ENCODE data around the gene TGOLN2. TPM values are rescaled to one million over a fixed set of nuclear protein-coding genes. Genes with fewer than 3 reads are reported as not detected.

The TGOLN2 gene
- total RNA-seq, 2 donors from 2014 or later = 152 to 175 TPM

- Histone ChIP-seq H3K4me1 (ENCODE audit: control insufficient read depth in 1 of 2, low read depth in 2 of 2) (peaks cover 9 to 22% of the 10 kb centered on the region in 2 donors), H3K4me3 (no peak overlapping the region), H3K27me3 (replicated peaks; ENCODE audit: insufficient read depth) (no peaks in the 10 kb centered on the region), H3K9me3 (no peaks in the 10 kb centered on the region), H3K27ac (no peak overlapping the region), H3K36me3 (peaks cover 25% of the 10 kb centered on the region)
- ATAC-seq (ENCODE audit: insufficient number of reproducible peaks, low FRiP score, low read depth) (no peak), DNase-seq (ENCODE audit: low spot score) (no peak)
- no peak for TF ChIP-seq CTCF (IDR thresholded peaks at IDR 0.05)
Observed at GRCh38 chr2:85307527-85307897, 20.3 kb downstream of the TGOLN2 start.

DNA sequence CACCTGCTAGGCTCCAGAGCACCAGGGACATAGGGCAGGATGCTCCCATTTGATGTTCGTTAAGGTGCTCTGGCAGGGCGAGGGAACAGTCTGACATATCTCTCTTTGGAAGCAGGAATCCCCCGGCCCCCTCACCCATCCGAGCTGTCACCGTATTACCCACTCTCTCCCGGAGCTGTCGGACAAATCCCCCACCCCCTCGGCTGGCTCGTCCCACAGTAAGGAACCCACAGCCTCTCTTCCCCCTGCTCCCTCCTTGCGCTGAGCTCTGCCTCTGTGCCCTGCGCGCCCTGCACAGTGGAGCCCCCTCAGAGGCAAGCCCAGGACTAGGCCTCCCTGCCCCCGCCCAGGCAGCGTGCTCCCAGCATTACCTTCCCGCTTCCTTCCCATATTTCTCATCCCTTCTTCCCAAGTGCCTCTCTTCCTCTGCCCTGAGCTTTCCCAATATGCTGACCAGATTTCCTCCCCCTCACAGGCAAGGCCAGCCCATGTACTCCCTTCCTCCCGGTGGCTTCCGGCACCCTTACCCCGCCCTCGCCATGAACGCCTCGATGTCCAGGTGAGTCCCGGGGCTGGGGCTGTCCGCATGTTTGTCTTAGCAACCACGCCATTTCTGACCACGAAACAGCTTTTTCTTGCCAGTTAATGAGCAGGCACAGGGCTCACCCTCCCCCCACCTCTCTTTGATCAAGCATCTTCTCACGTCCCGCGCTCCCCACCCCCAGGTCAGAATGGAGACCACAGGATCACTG lies 23.8 kb downstream of the TGOLN2 start:
- DNase-seq (ENCODE audit: low spot score) (no peak), ATAC-seq (ENCODE audit: insufficient number of reproducible peaks, low FRiP score, low read depth) (no peak)
- no peak overlapping the region for H3K27ac ChIP-seq
- TF ChIP-seq CTCF (IDR thresholded peaks at IDR 0.05) = no peak
- peaks cover 2 to 9% of the 10 kb centered on the region in 2 donors for H3K4me1 ChIP-seq (ENCODE audit: control insufficient read depth in 1 of 2, low read depth in 2 of 2)
- no peak overlapping the region for H3K4me3 ChIP-seq
- peaks cover 28% of the 10 kb centered on the region for H3K36me3 ChIP-seq
- H3K27me3 ChIP-seq (replicated peaks; ENCODE audit: insufficient read depth) = no peaks in the 10 kb centered on the region
- no peaks in the 10 kb centered on the region for H3K9me3 ChIP-seq

- TF ChIP-seq CTCF (IDR thresholded peaks at IDR 0.05) = no peak
- H3K36me3 ChIP-seq = peaks cover 28% of the 10 kb centered on the region
- DNase-seq (ENCODE audit: low spot score) = no peak
Observed at GRCh38 chr2:85302121-85302520, 25.7 kb downstream of the TGOLN2 start.

GRCh38 chr2:85291425-85292023 lies 36.3 kb downstream of the TGOLN2 start:
- DNase-seq (ENCODE audit: low spot score) (no peak), ATAC-seq (ENCODE audit: insufficient number of reproducible peaks, low FRiP score, low read depth) (no peak)
- no peak for TF ChIP-seq CTCF (IDR thresholded peaks at IDR 0.05)
- Histone ChIP-seq H3K27me3 (replicated peaks; ENCODE audit: insufficient read depth) (no peaks in the 10 kb centered on the region), H3K36me3 (peaks cover 6% of the 10 kb centered on the region), H3K4me1 (ENCODE audit: control insufficient read depth in 1 of 2, low read depth in 2 of 2) (no peaks in the 10 kb centered on the region), H3K27ac (no peak overlapping the region), H3K4me3 (peak overlapping the region; percentile 22), H3K9me3 (no peaks in the 10 kb centered on the region)

More at GRCh38 chr2:85302121-85302520, 25.7 kb downstream of the TGOLN2 start:
- Histone ChIP-seq H3K27me3 (replicated peaks; ENCODE audit: insufficient read depth) (no peaks in the 10 kb centered on the region), H3K9me3 (no peaks in the 10 kb centered on the region), H3K4me3 (no peak overlapping the region), H3K27ac (no peak overlapping the region), H3K4me1 (ENCODE audit: control insufficient read depth in 1 of 2, low read depth in 2 of 2) (peaks cover 0 to 3% of the 10 kb centered on the region in 2 donors)
- no peak for ATAC-seq (ENCODE audit: insufficient number of reproducible peaks, low FRiP score, low read depth)

DNA sequence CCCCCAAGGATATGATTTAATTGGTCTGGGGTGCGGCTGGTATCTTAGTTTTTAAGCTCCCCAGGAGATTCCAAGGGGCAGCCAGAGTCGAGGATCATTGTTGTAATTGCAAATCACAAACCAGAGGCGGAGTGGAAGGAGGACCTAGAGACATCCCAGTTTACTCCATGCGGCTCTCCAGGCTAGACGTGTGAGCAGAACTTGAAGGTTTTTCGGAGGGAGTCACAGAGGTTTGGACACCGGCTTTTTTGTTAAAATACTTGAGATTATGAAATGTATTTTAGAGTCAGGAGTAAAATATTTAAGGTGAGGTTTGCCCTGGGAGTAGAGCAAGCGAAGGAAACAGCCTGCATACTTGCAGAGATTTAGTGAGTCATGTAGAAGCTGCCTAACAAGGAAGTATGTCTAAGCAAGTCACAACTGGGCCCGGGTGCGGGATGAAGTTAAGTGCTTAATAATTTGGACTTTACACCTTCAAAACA lies 39.5 kb downstream of the TGOLN2 start:
- no peak for TF ChIP-seq CTCF (IDR thresholded peaks at IDR 0.05)
- H3K4me3 ChIP-seq = no peak overlapping the region
- DNase-seq (ENCODE audit: low spot score) (no peak), ATAC-seq (ENCODE audit: insufficient number of reproducible peaks, low FRiP score, low read depth) (no peak)
- peaks cover 0 to 8% of the 10 kb centered on the region in 2 donors for H3K4me1 ChIP-seq (ENCODE audit: control insufficient read depth in 1 of 2, low read depth in 2 of 2)
- no peaks in the 10 kb centered on the region for H3K27me3 ChIP-seq (replicated peaks; ENCODE audit: insufficient read depth)
- H3K9me3 ChIP-seq = no peaks in the 10 kb centered on the region
- peaks cover 6% of the 10 kb centered on the region for H3K36me3 ChIP-seq
- H3K27ac ChIP-seq = no peak overlapping the region
